Body of pancreas (tissue), 4 donors: ENCODE measurements around the gene REM2.

ENCODE experiments used
- POLR2A ChIP-seq, 3 donors: fragments of 450-650 bp; IDR thresholded peaks; one replicate each; pipeline ENCODE4 v1.6.1; 2016; ENCODE audit warnings: antibody characterized with exemption in 3 of 3, mild to moderate bottlenecking in 2 of 3
- TF ChIP-seq, protein P1 (sequence below), 7 experiments: fragments of 450-650 bp in 4 of 7; fragments of 200-600 bp in 3 of 7; sonication (generic) in 3 of 7; IDR thresholded peaks; one replicate each; pipeline ENCODE4 v1.5.1; 2016 to 2019; ENCODE audit warnings: antibody characterized with exemption in 7 of 7

DNA sequence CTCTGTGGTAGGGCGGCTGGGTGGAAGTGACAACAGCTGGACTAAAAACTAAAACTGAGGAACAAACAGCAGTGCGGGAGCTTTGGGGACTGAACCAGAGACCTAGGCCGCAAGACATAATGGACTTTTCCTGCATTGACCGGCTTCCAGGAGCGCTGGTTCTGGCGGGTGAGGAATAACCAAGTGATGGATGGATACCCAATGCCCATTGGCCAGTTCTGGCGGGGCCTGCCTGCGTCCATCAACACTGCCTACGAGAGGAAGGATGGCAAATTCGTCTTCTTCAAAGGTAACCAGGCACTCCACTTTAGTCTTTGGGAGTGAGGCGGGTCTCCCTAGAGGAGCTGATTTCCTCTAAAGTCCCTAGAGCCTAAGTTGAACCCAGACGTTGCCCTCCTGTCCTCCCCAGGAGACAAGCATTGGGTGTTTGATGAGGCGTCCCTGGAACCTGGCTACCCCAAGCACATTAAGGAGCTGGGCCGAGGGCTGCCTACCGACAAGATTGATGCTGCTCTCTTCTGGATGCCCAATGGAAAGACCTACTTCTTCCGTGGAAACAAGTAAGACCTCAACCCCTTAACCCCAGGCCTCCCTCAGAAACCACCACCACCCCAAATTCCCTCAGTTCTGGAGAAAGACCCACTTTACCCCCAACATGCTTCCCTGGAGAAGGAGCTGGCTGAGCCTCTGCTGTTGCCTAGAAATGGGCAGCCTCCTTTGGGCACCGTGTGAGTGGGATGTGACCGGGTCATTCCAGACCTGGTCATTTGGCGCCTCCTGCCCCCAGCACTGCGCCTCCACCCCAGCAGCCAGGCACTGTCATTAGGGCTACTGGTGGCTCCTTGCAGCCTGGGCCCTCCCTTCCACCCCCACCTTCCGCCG lies 38.6 kb upstream of the REM2 start:
- no peak for TF ChIP-seq POLR2A (IDR thresholded peaks at IDR 0.05)
- TF ChIP-seq, protein P1, sequence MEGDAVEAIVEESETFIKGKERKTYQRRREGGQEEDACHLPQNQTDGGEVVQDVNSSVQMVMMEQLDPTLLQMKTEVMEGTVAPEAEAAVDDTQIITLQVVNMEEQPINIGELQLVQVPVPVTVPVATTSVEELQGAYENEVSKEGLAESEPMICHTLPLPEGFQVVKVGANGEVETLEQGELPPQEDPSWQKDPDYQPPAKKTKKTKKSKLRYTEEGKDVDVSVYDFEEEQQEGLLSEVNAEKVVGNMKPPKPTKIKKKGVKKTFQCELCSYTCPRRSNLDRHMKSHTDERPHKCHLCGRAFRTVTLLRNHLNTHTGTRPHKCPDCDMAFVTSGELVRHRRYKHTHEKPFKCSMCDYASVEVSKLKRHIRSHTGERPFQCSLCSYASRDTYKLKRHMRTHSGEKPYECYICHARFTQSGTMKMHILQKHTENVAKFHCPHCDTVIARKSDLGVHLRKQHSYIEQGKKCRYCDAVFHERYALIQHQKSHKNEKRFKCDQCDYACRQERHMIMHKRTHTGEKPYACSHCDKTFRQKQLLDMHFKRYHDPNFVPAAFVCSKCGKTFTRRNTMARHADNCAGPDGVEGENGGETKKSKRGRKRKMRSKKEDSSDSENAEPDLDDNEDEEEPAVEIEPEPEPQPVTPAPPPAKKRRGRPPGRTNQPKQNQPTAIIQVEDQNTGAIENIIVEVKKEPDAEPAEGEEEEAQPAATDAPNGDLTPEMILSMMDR (IDR thresholded peaks at IDR 0.05): no peak
